Fibroblast of pulmonary artery (primary cell): ENCODE data around the gene CPLX1.

Experiments used
- DNase-seq: peaks from one replicate; pipeline ENCODE4 v3.0.0-alpha.2; 2010; ENCODE audit warnings: low read depth
- H3K4me3 ChIP-seq: replicated peaks from 2 replicates; pipeline ENCODE4 v1.5.1; 2011; ENCODE audit warnings: low read depth, mild to moderate bottlenecking, control low read depth, low read length, moderate library complexity
- CTCF ChIP-seq: IDR thresholded peaks from 2 replicates; pipeline ENCODE4 v1.5.1; 2011; ENCODE audit warnings: mild to moderate bottlenecking, control low read depth, low read length, inconsistent platforms; ENCODE audit errors: missing control alignments

Gene CPLX1

GRCh38 chr4:839675-840443, 13.9 kb upstream of the CPLX1 start:
- H3K4me3 ChIP-seq, result no peak overlapping the region
- no peak for DNase-seq
- no peak for TF ChIP-seq CTCF

GRCh38 chr4:837772-838171, 11.8 kb upstream of the CPLX1 start:
- no peak for DNase-seq
- no peak for TF ChIP-seq CTCF
- no peak overlapping the region for H3K4me3 ChIP-seq

GRCh38 chr4:836750-837301, 10.9 kb upstream of the CPLX1 start:
- H3K4me3 ChIP-seq, result no peak overlapping the region
- no peak for TF ChIP-seq CTCF
- no peak for DNase-seq

GRCh38 chr4:836003-836511, 10.1 kb upstream of the CPLX1 start:
- no peak for DNase-seq
- TF ChIP-seq CTCF, result no peak
- no peak overlapping the region for H3K4me3 ChIP-seq

GRCh38 chr4:835148-836002, 9.4 kb upstream of the CPLX1 start:
- no peak for TF ChIP-seq CTCF
- DNase-seq, result no peak
- no peak overlapping the region for H3K4me3 ChIP-seq

GRCh38 chr4:834368-835147, 8.6 kb upstream of the CPLX1 start:
- no peak for DNase-seq
- no peak overlapping the region for H3K4me3 ChIP-seq
- TF ChIP-seq CTCF, result no peak
